K562 (cell line): ENCODE measurements around the gene FRRS1. TPM values are rescaled to one million over a fixed set of nuclear protein-coding genes. Genes with fewer than 3 reads are reported as not detected.

Experiments
- GABPA ChIP-seq: fragments of 200-800 bp; sonication (Bioruptor generic); conservative IDR thresholded peaks from 2 replicates; pipeline ENCODE4 v1.6.1; 2016; ENCODE audit warnings: low read depth, missing genetic modification characterization, missing compliant biosample characterization
- MXD1 ChIP-seq: fragments of 250-450 bp; sonication (Bioruptor Pico); IDR thresholded peaks from 2 replicates; pipeline ENCODE4 v1.8.0; 2021; ENCODE audit warnings: borderline replicate concordance, mild to moderate bottlenecking, moderate library complexity; ENCODE audit not compliant: poor library complexity, severe bottlenecking
- PREB ChIP-seq: sonication (generic); formaldehyde crosslinking; IDR thresholded peaks from 2 replicates; pipeline ENCODE4 v1.8.1; 2023; ENCODE audit warnings: mild to moderate bottlenecking, missing genetic modification reagents
- PURB ChIP-seq: sonication (generic); formaldehyde crosslinking; IDR thresholded peaks from 2 replicates; pipeline ENCODE4 v1.9.0; 2021; ENCODE audit warnings: low read depth, mild to moderate bottlenecking, missing genetic modification reagents
- TAL1 ChIP-seq: fragments of 450-650 bp; IDR thresholded peaks from 2 replicates; pipeline ENCODE4 v1.6.1; 2016; ENCODE audit warnings: mild to moderate bottlenecking
- TEAD4 ChIP-seq, 2 experiments: sonication (generic) in 1 of 2; formaldehyde crosslinking in 1 of 2; IDR thresholded peaks; 2 replicates each; pipeline versions ENCODE4 v1.6.1 to v1.8.0; 2012 to 2022; ENCODE audit warnings: borderline replicate concordance in 1 of 2, inconsistent platforms in 1 of 2, low read length in 1 of 2, mild to moderate bottlenecking in 1 of 2, missing genetic modification reagents in 1 of 2
- TRIM24 ChIP-seq, 2 experiments: fragments of 450-650 bp; IDR thresholded peaks; 2 replicates each; pipeline ENCODE4 v1.6.1; 2016
- U2AF1 ChIP-seq: fragments of 200-400 bp; formaldehyde crosslinking; optimal IDR thresholded peaks from 2 replicates; pipeline ENCODE3; 2017; ENCODE audit warnings: mild to moderate bottlenecking, low read depth, low read length, moderate library complexity
- ZNF324 ChIP-seq: fragments of 250-450 bp; sonication (Bioruptor Pico); IDR thresholded peaks from 2 replicates; pipeline ENCODE4 v1.4.0; 2020; ENCODE audit warnings: mild to moderate bottlenecking
- polyA plus RNA-seq, 8 experiments: library from polyadenylated mRNA; depleted of rRNA in 4 of 8; stranded (reverse) in 5 of 8; unstranded in 3 of 8; fragments of >200 nt; fragmentation: Nextera tagmentation in 2 of 8; fragmentation: Illumina TruSeq in 1 of 8; extraction: Ambion mirVana in 2 of 8; extraction: Trizol in 1 of 8; gene quantifications; 2 replicates each; pipeline versions ENCODE4 v1.2.1 to v1.2.3, GENCODE V29; 2011 to 2014; ENCODE audit warnings: inconsistent platforms in 1 of 8, missing spikeins in 1 of 8
- total RNA-seq, 7 experiments: library from RNA; depleted of rRNA in 6 of 7; stranded (reverse); fragments of >200 nt in 6 of 7; fragmentation: Illumina TruSeq in 2 of 7; extraction: Trizol in 2 of 7; gene quantifications; 2 replicates each; pipeline versions ENCODE4 v1.2.1 to v1.2.3, GENCODE V29; 2011 to 2021; ENCODE audit warnings: low replicate concordance in 1 of 7
- TF ChIP-seq, protein P1 (sequence below), 2 experiments: IDR thresholded peaks; 2 replicates each; pipeline ENCODE4 v1.6.1; 2011; ENCODE audit warnings: borderline replicate concordance in 1 of 2, control low read depth in 1 of 2, low read depth in 1 of 2, low read length in 1 of 2, mild to moderate bottlenecking in 1 of 2, mixed read lengths in 1 of 2, moderate library complexity in 1 of 2; ENCODE audit not compliant: insufficient read depth in 1 of 2, insufficient read length in 1 of 2, poor library complexity in 1 of 2, severe bottlenecking in 1 of 2; ENCODE audit errors: extremely low read depth in 1 of 2
- TF ChIP-seq, protein P2 (sequence below): IDR thresholded peaks from 3 replicates; pipeline ENCODE4 v1.6.1; 2011; ENCODE audit warnings: borderline replicate concordance, mild to moderate bottlenecking, moderate library complexity; ENCODE audit not compliant: insufficient read length; ENCODE audit errors: extremely low read depth

FRRS1 gene
- total and polyA plus RNA-seq, 9 of the 15 experiments (the other 6 are each of a cell fraction or from before 2014, with no cell fraction given), result 0.87 to 54.0 (median 23.7) TPM

- TF ChIP-seq MXD1 (CRISPR knock-in tag) (no peak), TEAD4 (IDR thresholded peaks at IDR 0.05; ENCODE audit: low read length) (peak; percentile 65), TEAD4 (CRISPR knock-in tag; IDR thresholded peaks at IDR 0.05; ENCODE audit: borderline replicate concordance) (no peak), TAL1 (peak; percentile 60), PREB (CRISPR knock-in tag) (no peak), U2AF1 (no peak), TRIM24 (IDR thresholded peaks at IDR 0.05) (0 out of 4 replicates have a peak, but pooled peaks of 1 of the 2 experiments have one; percentile 14), ZNF324 (CRISPR knock-in tag) (no peak), GABPA (tag) (no peak), PURB (CRISPR knock-in tag) (no peak)
- TF ChIP-seq, protein P1, sequence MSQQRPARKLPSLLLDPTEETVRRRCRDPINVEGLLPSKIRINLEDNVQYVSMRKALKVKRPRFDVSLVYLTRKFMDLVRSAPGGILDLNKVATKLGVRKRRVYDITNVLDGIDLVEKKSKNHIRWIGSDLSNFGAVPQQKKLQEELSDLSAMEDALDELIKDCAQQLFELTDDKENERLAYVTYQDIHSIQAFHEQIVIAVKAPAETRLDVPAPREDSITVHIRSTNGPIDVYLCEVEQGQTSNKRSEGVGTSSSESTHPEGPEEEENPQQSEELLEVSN (IDR thresholded peaks at IDR 0.05; ENCODE audit: borderline replicate concordance in 1 of 2, extremely low read depth in 1 of 2, insufficient read depth in 1 of 2, insufficient read length in 1 of 2, low read depth in 1 of 2, low read length in 1 of 2, poor library complexity in 1 of 2, severe bottlenecking in 1 of 2), result no peak
- TF ChIP-seq, protein P2, sequence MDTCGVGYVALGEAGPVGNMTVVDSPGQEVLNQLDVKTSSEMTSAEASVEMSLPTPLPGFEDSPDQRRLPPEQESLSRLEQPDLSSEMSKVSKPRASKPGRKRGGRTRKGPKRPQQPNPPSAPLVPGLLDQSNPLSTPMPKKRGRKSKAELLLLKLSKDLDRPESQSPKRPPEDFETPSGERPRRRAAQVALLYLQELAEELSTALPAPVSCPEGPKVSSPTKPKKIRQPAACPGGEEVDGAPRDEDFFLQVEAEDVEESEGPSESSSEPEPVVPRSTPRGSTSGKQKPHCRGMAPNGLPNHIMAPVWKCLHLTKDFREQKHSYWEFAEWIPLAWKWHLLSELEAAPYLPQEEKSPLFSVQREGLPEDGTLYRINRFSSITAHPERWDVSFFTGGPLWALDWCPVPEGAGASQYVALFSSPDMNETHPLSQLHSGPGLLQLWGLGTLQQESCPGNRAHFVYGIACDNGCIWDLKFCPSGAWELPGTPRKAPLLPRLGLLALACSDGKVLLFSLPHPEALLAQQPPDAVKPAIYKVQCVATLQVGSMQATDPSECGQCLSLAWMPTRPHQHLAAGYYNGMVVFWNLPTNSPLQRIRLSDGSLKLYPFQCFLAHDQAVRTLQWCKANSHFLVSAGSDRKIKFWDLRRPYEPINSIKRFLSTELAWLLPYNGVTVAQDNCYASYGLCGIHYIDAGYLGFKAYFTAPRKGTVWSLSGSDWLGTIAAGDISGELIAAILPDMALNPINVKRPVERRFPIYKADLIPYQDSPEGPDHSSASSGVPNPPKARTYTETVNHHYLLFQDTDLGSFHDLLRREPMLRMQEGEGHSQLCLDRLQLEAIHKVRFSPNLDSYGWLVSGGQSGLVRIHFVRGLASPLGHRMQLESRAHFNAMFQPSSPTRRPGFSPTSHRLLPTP, result no peak
Measured at GRCh38 chr1:99717005-99717404, 49.4 kb downstream of the FRRS1 start (continued).
